ENCODE results near the gene SRSF3. TPM values are rescaled to one million over a fixed set of nuclear protein-coding genes. Genes with fewer than 3 reads are reported as not detected.

SRSF3 gene
- total and polyA plus RNA-seq, 8 donors: 60.5 to 122 (median 105) TPM

DNA sequence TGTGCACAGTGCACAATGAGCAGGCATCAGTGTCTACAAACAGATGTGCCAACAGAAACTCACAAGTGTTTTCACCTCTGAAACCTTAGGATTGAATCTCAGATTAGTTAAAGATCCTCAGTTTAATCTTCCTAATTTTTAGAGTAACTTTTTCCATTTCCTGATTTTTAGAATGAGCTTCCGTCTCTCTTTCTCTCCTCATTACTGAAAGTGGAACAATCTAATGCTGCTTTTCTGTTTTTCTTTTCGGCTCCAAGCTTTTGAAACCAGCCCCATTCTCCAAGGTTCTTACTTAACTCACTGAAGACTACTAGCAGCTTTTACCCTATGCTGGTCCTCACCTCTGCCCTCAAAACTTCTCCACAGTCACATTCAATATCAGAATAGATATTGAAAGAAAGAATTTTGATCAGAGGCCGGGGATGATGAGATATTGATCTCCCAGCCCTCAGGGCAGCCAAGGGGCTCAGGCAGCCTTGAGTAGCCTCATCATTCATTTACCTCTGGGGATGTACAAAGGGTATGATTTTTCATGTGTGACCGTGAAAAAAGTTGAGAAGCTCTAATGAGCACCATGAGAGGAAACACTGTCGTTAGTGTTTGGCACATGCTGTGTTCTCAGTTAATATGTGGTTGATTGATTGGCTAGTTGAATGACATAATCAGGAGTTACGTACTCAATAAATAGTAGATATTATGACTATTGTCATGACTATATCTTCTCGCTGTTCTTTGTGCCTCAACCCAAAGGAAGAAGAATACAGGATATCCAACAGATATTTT lies 35.0 kb upstream of the SRSF3 start:
- Histone ChIP-seq H3K36me3 (no peaks in the 10 kb centered on the region), H3K4me1 (no peaks in the 10 kb centered on the region), H3K27me3 (no peaks in the 10 kb centered on the region), H3K27ac (no peak overlapping the region), H3K4me3 (no peak overlapping the region), H3K9me3 (no peaks in the 10 kb centered on the region)
- intact Hi-C loops (cut with DNase I): no loop called here
- DNase-seq (no peak), ATAC-seq (no peak), FAIRE-seq (no peak)
- WGBS, 2 donors: 63 to 68% methylated on average over 7 of the region's 7 CpGs
- TF ChIP-seq, protein P1, sequence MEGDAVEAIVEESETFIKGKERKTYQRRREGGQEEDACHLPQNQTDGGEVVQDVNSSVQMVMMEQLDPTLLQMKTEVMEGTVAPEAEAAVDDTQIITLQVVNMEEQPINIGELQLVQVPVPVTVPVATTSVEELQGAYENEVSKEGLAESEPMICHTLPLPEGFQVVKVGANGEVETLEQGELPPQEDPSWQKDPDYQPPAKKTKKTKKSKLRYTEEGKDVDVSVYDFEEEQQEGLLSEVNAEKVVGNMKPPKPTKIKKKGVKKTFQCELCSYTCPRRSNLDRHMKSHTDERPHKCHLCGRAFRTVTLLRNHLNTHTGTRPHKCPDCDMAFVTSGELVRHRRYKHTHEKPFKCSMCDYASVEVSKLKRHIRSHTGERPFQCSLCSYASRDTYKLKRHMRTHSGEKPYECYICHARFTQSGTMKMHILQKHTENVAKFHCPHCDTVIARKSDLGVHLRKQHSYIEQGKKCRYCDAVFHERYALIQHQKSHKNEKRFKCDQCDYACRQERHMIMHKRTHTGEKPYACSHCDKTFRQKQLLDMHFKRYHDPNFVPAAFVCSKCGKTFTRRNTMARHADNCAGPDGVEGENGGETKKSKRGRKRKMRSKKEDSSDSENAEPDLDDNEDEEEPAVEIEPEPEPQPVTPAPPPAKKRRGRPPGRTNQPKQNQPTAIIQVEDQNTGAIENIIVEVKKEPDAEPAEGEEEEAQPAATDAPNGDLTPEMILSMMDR (IDR thresholded peaks at IDR 0.05): no peak

DNA sequence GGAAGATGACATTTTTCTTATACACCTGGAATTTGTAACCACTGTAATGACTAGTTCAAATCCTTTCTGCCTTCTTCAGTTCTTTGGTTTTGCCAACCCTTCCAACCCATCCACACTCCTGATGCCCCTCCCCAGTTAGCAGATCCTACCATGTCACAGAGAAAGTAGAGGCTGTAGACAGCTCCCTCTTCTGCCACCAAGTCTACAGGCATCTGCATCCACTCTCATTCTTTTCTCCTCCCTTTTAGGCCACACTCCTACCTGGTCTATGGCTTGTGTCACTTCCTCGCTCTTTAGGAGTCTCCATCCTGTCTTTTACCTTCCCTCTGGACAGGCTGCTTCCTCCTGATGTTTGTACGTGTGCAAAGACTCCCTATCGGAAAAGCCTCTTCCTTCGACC lies 33.3 kb upstream of the SRSF3 start:
- no peak for ATAC-seq
- no peak for DNase-seq
- FAIRE-seq: no peak

GRCh38 chr6:36563237-36563927 lies 30.8 kb upstream of the SRSF3 start:
- Histone ChIP-seq H3K4me3 (no peak overlapping the region), H3K9me3 (no peaks in the 10 kb centered on the region), H3K27ac (no peak overlapping the region), H3K27me3 (no peaks in the 10 kb centered on the region), H3K36me3 (no peaks in the 10 kb centered on the region), H3K4me1 (no peaks in the 10 kb centered on the region)
- 45 to 48% methylated on average over 3 of the region's 3 CpGs for WGBS, 2 donors
- ATAC-seq (no peak), FAIRE-seq (no peak), DNase-seq (no peak)
- TF ChIP-seq, protein P1 (IDR thresholded peaks at IDR 0.05): no peak
- intact Hi-C loops (cut with DNase I): no loop called here

More for the DNA sequence above, 33.3 kb upstream of the SRSF3 start:
- Histone ChIP-seq H3K27ac (no peak overlapping the region), H3K4me1 (no peaks in the 10 kb centered on the region), H3K4me3 (no peak overlapping the region), H3K36me3 (no peaks in the 10 kb centered on the region), H3K27me3 (no peaks in the 10 kb centered on the region), H3K9me3 (no peaks in the 10 kb centered on the region)
- intact Hi-C loops (cut with DNase I): no loop called here
- WGBS, 2 donors: 90 to 93% methylated on average over 4 of the region's 4 CpGs
- TF ChIP-seq, protein P1 (IDR thresholded peaks at IDR 0.05): no peak

- no peak for DNase-seq
- TF ChIP-seq, protein P1 (IDR thresholded peaks at IDR 0.05): no peak
- 78 to 88% methylated on average over 4 of the region's 4 CpGs for WGBS, 2 donors
- ATAC-seq: no peak
- FAIRE-seq: no peak
- intact Hi-C loops (cut with DNase I): no loop called here
- Histone ChIP-seq H3K4me3 (no peak overlapping the region), H3K27ac (no peak overlapping the region), H3K27me3 (no peaks in the 10 kb centered on the region), H3K36me3 (no peaks in the 10 kb centered on the region), H3K4me1 (no peaks in the 10 kb centered on the region), H3K9me3 (no peaks in the 10 kb centered on the region)
Measured at GRCh38 chr6:36563928-36564284, 30.3 kb upstream of the SRSF3 start.

- no peaks in the 10 kb centered on the region for H3K36me3 ChIP-seq
- H3K4me3 ChIP-seq: no peak overlapping the region
- H3K27me3 ChIP-seq: no peaks in the 10 kb centered on the region
- ATAC-seq (no peak), DNase-seq (no peak), FAIRE-seq (no peak)
- no peaks in the 10 kb centered on the region for H3K4me1 ChIP-seq
- H3K9me3 ChIP-seq: no peaks in the 10 kb centered on the region
- no peak overlapping the region for H3K27ac ChIP-seq
- intact Hi-C loops (cut with DNase I): no loop called here
- 74 to 82% methylated on average over 8 of the region's 8 CpGs for WGBS, 2 donors
- TF ChIP-seq, protein P1 (IDR thresholded peaks at IDR 0.05): no peak
Measured at GRCh38 chr6:36566418-36566905, 27.7 kb upstream of the SRSF3 start.
